Right ventricle myocardium superior (tissue), 1 donor: ENCODE results near the gene SLC25A26. TPM values are rescaled to one million over a fixed set of nuclear protein-coding genes. Genes with fewer than 3 reads are reported as not detected.
A peak's percentile ranks its signal among the peaks of the same experiment; 100 is the strongest.

Experiments used
- ATAC-seq: fragments of 200-7000 bp; cut with Tn5 transposase; one replicate; pipeline ENCODE4 v1.9.1; 2020; ENCODE audit warnings: mild to moderate bottlenecking; ENCODE audit not compliant: poor library complexity
- DNase-seq: peaks from one replicate; pipeline ENCODE4 v3.0.0-alpha.2; 2020
- intact Hi-C: fragments of 100-400 bp; cut with DNase I; formaldehyde crosslinking; loops from one replicate; pipeline ENCODE4 v1.11.2; 2022
- total RNA-seq: library from RNA; stranded (reverse); fragmentation: NEBNext Ultra II Directional; extraction: Animal tissue kit (Norgen Biotek cat#: 25700); gene quantifications from one replicate; pipeline ENCODE4 v1.2.1, GENCODE V29; 2021
- donor health status: DM: no; HTN: yes; CAD: no; lungs with severe emphysema.

SLC25A26 gene
- total RNA-seq, 1 donor from 2014 or later = 51.3 TPM

- ATAC-seq = no peak
- intact Hi-C loops = no loop called here
Observed at GRCh38 chr3:66353039-66353438, 132.2 kb downstream of the SLC25A26 start.

GRCh38 chr3:66353530-66353929 lies 132.7 kb downstream of the SLC25A26 start:
- ATAC-seq (peak; percentile 85), DNase-seq (no peak)
- intact Hi-C loops = no loop called here

More at GRCh38 chr3:66353039-66353438, 132.2 kb downstream of the SLC25A26 start:
- no peak for DNase-seq

- no peak for DNase-seq
- ATAC-seq = no peak
- intact Hi-C loops = no loop called here
Observed at GRCh38 chr3:66354001-66354400, 133.2 kb downstream of the SLC25A26 start.

- no peak for ATAC-seq
- DNase-seq = no peak
- intact Hi-C loops = no loop called here
Observed at GRCh38 chr3:66355394-66355793, 134.6 kb downstream of the SLC25A26 start.

- intact Hi-C loops = no loop called here
- ATAC-seq (no peak), DNase-seq (no peak)
Observed at GRCh38 chr3:66355997-66356396, 135.2 kb downstream of the SLC25A26 start.

- DNase-seq (no peak), ATAC-seq (no peak)
- intact Hi-C loops = no loop called here
Observed at GRCh38 chr3:66361356-66361755, 140.6 kb downstream of the SLC25A26 start.

GRCh38 chr3:66362541-66362941 lies 141.7 kb downstream of the SLC25A26 start:
- no peak for DNase-seq
- ATAC-seq = peak; percentile 37
- intact Hi-C loops = no loop called here

- no peak for DNase-seq
- ATAC-seq = no peak
- intact Hi-C loops = no loop called here
Observed at GRCh38 chr3:66363148-66363547, 142.3 kb downstream of the SLC25A26 start.

- intact Hi-C loops = no loop called here
- peak; percentile 65 for ATAC-seq
- DNase-seq = no peak
Observed at GRCh38 chr3:66365080-66365479, 144.3 kb downstream of the SLC25A26 start.

GRCh38 chr3:66366747-66367146 lies 145.9 kb downstream of the SLC25A26 start:
- DNase-seq (no peak), ATAC-seq (no peak)
- intact Hi-C loops = no loop called here

- intact Hi-C loops = no loop called here
- DNase-seq = no peak
- no peak for ATAC-seq
Observed at GRCh38 chr3:66367979-66368378, 147.2 kb downstream of the SLC25A26 start.

GRCh38 chr3:66370179-66370578 lies 149.4 kb downstream of the SLC25A26 start:
- DNase-seq (peak; percentile 82), ATAC-seq (peak; percentile 82)
- intact Hi-C loops = loop anchor here (5.0 kb wide), 1 partner anchor 93 kb away; no protein-coding TSS in a partner anchor

GRCh38 chr3:66371432-66371831 lies 150.6 kb downstream of the SLC25A26 start:
- ATAC-seq = peak; percentile 63
- intact Hi-C loops = loop anchor here (5.0 kb wide), 1 partner anchor 94 kb away; no protein-coding TSS in a partner anchor
- no peak for DNase-seq

GRCh38 chr3:66372681-66373350 lies 152.0 kb downstream of the SLC25A26 start:
- intact Hi-C loops = loop anchor here (5.0 kb wide), 1 partner anchor 96 kb away; no protein-coding TSS in a partner anchor
- peak; percentile 74 for ATAC-seq
- peak; percentile 70 for DNase-seq

GRCh38 chr3:66376568-66376967 lies 155.8 kb downstream of the SLC25A26 start:
- no peak for ATAC-seq
- intact Hi-C loops = no loop called here
- no peak for DNase-seq

GRCh38 chr3:66377800-66378199 lies 157.0 kb downstream of the SLC25A26 start:
- DNase-seq = no peak
- intact Hi-C loops = no loop called here
- ATAC-seq = no peak

GRCh38 chr3:66378256-66378655 lies 157.5 kb downstream of the SLC25A26 start:
- no peak for ATAC-seq
- intact Hi-C loops = no loop called here
- DNase-seq = no peak

GRCh38 chr3:66379565-66379964 lies 158.8 kb downstream of the SLC25A26 start:
- no peak for ATAC-seq
- intact Hi-C loops = no loop called here
- DNase-seq = no peak

- intact Hi-C loops = no loop called here
- ATAC-seq = no peak
Observed at GRCh38 chr3:66380200-66380932, 159.6 kb downstream of the SLC25A26 start.

GRCh38 chr3:66381626-66382025 lies 160.8 kb downstream of the SLC25A26 start:
- intact Hi-C loops = no loop called here
- DNase-seq = no peak
- ATAC-seq = no peak

More at GRCh38 chr3:66380200-66380932, 159.6 kb downstream of the SLC25A26 start:
- DNase-seq = no peak
